C4-2B (cell line): ENCODE results near the gene ZNF736.
"Not testable (repeated sequence)": the region's sequence is repeated elsewhere in the genome, so short reads cannot be mapped to it uniquely, and the experiment has no call there.

Source experiments
- H3K27ac ChIP-seq: fragments of 450-650 bp; 2 replicates; pipeline ENCODE4 v1.5.1; 2017
- CTCF ChIP-seq: fragments of 450-650 bp; conservative IDR thresholded peaks from 2 replicates; pipeline ENCODE4 v1.5.1; 2017; ENCODE audit warnings: mild to moderate bottlenecking
- ZFX ChIP-seq: fragments of 450-650 bp; IDR thresholded peaks from 2 replicates; pipeline ENCODE4 v1.6.1; 2017

ZNF736 gene

GRCh38 chr7:64308016-64308270, 5.8 kb upstream of the ZNF736 start:
- H3K27ac ChIP-seq = peak overlapping the region; percentile 67

DNA sequence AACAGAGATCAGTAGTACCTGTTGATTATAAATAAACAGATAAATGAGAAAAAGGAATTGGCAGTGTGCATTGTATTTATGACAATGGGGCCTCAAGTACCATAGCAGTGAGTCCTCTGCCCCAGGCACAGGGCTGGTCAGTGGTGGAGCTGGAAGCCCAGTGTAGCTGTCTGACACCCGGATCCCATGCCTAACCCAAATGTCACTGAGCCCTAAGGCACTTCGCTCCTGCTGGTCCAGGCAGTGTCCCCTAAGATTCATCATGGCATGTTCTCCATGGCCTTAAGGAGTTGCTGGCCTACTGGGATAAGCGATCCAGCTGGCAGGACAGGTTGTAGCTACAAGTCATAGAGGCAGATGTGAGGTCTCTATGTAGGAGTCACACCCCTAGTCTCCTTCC, 3.3 kb upstream of the ZNF736 start:
- TF ChIP-seq ZFX = no peak
- TF ChIP-seq CTCF = no peak
- no peak overlapping the region for H3K27ac ChIP-seq

More at GRCh38 chr7:64308016-64308270, 5.8 kb upstream of the ZNF736 start:
- TF ChIP-seq CTCF = no peak
- TF ChIP-seq ZFX = no peak

GRCh38 chr7:64312826-64313225, 935 bp upstream of the ZNF736 start:
- no peak for TF ChIP-seq ZFX
- no peak for TF ChIP-seq CTCF
- H3K27ac ChIP-seq = peak overlapping the region; percentile 79

GRCh38 chr7:64314566-64314965, 805 bp downstream of the ZNF736 start:
- peak overlapping the region; percentile 79 for H3K27ac ChIP-seq
- TF ChIP-seq CTCF (no peak), ZFX (no peak)

DNA sequence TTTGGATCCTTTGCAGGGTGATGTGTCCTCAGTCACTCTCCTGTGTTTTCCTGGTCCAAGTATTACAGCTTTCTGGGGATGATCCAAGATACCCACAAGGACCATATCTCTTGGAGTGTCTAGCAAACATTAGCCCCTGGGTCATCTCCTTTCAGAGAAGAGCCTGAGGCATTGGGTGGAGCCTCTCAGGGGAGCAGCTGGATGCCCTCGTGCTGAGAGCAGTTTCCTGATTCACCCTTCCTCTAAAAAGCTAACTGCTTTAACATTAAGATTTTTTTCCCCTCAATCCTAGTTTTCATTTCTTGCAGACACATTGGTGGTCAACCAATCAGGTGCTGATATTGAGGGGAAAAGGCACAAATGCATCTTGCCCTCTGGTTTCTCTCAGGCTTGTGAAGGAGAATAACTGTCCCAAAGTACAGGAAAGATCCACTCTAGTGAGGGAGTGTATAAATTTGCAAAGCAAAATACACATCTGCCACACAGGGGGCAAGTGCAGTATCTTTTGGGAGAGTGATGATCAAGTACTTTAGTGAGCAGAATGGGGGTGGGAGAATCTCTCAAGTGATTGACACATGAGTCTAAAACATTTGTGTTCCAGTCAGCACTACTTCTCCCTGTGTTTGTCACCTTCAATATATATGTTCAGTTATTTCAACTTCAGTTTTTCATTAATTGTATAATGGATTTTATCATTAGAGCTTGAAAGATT, 2.4 kb downstream of the ZNF736 start:
- not testable (repeated sequence) for H3K27ac ChIP-seq

DNA sequence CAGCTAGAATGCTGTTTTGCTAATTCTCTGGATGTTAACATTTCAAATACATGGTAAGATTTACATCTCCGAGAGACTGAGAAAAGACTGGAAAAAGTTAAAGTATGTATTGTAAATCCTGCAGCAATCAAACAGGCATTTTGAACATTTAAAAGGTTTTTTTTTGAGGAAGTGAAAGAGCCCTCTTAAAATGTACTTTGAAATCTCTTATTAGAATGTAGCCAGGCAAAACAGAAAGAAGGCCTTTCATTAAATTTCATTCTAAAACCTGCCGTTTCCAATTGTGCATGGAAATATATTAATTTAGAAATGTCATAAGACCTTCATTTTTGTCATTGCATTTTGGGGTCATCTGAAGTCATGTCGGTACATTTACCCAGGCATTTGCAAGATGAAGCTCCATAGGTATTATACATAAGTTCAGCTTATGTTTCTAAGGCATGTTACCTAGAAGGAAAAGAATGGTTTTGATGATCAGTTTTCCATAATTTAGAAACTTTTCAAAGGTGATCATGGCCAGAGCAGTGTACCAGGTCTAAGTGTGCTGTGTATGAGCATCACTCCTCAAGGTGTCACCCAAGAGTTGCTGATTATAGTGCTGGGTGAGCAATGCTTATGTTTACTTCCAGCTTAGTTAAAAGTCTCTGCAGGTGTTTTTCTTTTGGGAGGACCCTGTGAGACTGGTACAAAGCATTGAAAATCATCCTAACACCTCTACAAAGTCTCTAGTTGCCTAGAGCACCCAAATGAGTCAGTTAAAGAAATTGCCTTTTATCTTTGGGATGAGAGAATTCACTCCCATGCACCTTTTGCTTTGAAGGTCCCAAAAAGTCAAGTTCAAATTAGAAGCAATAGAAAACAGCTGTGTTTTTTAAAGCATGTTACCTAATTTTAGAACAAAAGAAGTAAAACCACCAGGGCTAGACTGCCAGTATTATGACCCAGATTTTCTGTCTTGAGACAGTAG, 7.1 kb downstream of the ZNF736 start:
- H3K27ac ChIP-seq = no peak overlapping the region
- TF ChIP-seq CTCF (peak; percentile 12; the same call in 1 of the 2 replicates), ZFX (no peak)

GRCh38 chr7:64324166-64324565, 10.4 kb downstream of the ZNF736 start:
- H3K27ac ChIP-seq = not testable (repeated sequence)

DNA sequence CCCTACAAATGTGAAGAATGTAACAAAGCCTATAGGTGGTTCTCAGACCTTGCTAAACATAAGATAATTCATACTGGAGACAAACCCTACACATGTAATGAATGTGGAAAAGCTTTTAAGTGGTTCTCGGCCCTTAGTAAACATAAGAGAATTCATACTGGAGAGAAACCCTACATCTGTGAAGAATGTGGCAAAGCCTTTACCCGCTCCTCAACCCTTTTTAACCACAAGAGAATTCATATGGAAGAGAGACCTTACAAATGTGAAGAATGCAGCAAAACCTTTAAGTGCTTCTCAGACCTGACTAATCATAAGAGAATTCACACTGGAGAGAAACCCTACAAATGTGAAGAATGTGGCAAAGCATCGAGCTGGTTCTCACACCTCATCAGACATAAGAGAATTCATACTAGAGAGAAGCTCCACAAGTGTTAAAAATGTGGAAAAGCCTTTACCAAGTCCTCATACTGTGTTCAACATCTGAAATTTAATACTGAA, 35.0 kb downstream of the ZNF736 start:
- not testable (repeated sequence) for H3K27ac ChIP-seq

- TF ChIP-seq ZFX (no peak), CTCF (no peak)
Observed at GRCh38 chr7:64359543-64359942, 45.8 kb downstream of the ZNF736 start.

More at GRCh38 chr7:64359543-64359942, 45.8 kb downstream of the ZNF736 start:
- H3K27ac ChIP-seq = no peak overlapping the region
